Hematopoietic multipotent progenitor cell treated with erythropoietin and hydrocortisone succinate and interleukin-3 and kit ligand, for 8 days (in vitro differentiated cells): ENCODE data around the gene RWDD2A.

Experiments
- DNase-seq: peaks from one replicate; pipeline ENCODE4 v3.0.0-alpha.2; 2015

The RWDD2A gene

GRCh38 chr6:83199173-83199862 lies 6.2 kb downstream of the RWDD2A start:
- no peak for DNase-seq

- no peak for DNase-seq
Observed at GRCh38 chr6:83199863-83200225, 6.7 kb downstream of the RWDD2A start.

DNA sequence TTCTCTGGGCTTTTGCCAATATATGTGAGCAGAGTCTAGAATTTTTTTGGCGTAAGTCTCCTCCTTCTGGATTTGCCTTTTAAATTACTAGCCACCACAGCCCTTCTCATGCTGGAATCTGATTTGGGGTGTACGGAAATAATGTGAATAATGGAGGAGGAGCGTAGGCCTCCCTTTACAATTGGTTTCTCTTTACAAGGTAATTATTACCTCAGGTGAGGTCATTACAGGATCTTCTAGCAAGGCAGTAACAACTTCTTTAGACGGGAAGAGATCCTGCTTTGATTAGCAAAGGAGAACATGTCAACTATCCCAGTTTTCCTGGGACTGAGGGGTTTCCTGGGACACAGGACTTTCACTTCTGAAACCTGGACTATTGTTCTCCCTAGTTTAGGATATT lies 8.9 kb downstream of the RWDD2A start:
- no peak for DNase-seq

DNA sequence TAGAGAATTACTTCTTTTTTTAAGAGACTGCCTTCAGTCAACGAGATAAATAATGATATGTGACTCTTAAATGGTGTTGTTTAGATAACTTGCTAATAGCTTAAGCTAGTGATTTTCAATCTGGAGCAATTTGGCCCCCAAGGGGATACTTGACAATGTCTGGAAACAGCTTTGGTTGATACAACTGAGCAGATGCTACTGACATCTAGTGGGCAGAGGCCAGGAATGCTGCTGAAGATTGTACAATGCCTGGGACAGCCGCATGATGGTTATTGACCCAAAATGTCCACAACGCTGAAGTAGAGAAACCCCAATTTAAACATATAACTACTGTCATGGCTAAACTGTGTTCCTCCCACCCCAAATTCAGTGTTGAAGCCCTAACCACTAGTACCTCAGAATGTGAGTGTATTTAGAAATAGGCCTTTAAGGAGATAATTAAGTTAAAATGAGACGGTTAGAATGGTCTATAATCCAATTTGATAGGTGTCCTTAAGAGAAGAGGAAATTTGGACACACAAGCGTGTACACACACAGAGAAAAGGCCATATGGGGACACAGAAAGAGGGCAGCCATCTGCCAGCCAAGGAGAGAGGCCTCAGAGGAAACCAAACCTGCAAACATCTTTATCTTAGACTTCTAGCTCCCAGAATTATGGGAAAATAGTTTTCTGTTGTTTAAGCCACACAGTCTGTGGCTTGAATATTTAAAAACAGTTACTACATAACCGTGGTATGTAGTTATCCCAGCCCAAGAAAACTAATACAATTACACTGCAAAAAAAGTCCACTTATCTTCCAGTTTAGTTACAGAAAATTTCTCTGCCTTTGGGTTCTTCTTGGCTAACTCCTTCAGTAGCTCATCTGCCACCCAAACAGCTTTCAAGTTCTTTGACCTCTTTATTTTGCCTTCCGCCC lies 22.2 kb downstream of the RWDD2A start:
- DNase-seq = peak; percentile 81

GRCh38 chr6:83216806-83217205 lies 23.6 kb downstream of the RWDD2A start:
- no peak for DNase-seq

DNA sequence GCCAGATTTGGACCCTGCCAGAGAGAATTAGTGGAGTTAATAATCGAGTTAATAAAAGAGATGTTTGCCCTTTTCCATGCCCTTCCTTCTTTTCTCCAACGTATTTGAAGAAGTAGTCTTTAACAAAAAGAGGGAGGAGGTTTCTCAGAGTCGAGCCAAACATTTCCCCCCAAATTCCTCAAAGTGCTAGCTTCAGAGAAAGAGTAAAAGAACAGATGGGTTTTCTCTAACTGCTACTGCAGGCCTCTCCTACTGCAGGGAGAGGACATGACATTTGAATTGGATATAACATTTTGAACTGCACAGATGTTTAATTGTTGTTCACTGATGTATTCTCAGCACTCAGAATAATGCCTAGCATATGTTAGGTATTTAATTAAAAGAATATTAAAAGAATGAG lies 25.5 kb downstream of the RWDD2A start:
- DNase-seq = no peak

GRCh38 chr6:83220121-83220520 lies 27.0 kb downstream of the RWDD2A start:
- no peak for DNase-seq

GRCh38 chr6:83221276-83221675 lies 28.1 kb downstream of the RWDD2A start:
- DNase-seq = no peak

DNA sequence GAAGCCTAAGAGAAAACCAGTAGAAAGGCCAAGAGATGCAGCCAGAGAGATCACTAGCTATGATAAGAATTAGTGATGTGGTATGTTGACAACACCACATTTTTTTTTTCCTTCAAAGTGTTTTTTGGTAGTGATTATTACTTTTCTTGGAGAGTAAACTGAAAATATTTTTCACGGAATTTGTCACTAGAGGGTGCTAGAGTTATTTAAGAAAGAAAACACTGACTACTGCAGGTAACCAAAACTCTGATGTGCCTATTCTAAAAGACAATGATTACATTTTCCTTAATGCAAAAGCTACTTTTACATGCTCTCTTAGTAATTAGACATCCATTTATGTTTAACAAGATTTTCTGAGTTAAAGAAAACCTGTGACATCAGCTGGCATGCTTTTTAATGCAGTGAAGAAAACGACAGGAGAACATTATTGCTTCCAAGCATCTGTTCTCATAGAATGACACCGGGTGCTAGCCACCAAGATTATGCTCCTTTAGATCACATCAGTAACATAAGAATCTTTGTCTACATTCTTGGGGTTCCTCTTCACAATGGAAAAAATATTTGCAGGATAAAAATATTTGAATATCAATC lies 28.8 kb downstream of the RWDD2A start:
- peak; percentile 61 for DNase-seq

GRCh38 chr6:83226517-83226916 lies 33.4 kb downstream of the RWDD2A start:
- no peak for DNase-seq

- no peak for DNase-seq
Observed at GRCh38 chr6:83231146-83231545, 38.0 kb downstream of the RWDD2A start.

DNA sequence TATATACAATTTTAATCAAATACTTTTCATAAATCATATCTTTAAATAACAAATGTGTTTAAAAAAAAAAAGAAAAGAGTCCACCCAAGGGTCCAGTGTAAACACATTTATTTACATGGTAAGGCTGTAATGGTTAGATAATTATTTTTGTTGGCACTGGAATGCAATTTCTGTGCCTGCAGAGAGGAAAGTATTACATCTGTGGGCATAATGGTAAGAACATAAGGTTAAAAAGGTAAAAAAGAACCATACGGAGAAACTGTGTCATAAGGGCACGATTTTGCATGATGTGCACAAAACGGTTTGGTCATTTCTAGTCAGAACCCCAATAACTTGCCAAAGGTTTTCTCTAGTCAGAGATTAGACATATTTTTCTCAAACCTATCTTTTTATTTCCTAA lies 54.3 kb downstream of the RWDD2A start:
- no peak for DNase-seq
